Raji (cell line): ENCODE data around the gene RTN3.

Experiments used
- POLR2A ChIP-seq: IDR thresholded peaks from 2 replicates; pipeline ENCODE4 v1.6.1; 2011; ENCODE audit warnings: low read depth, low read length, control low read depth; ENCODE audit not compliant: insufficient read depth

The RTN3 gene

GRCh38 chr11:63768237-63769041, 87.1 kb downstream of the RTN3 start, which contains the start of gene ZFTA:
Gene ZFTA, minus strand, starts transcription at chr11:63768775. Its CDS starts 153 bp downstream, at chr11:63768622.
- peak; percentile 45; the same call in 1 of the 2 replicates for TF ChIP-seq POLR2A

GRCh38 chr11:63769042-63769713, 87.9 kb downstream of the RTN3 start:
- TF ChIP-seq POLR2A, result no peak

GRCh38 chr11:63769714-63770455, 88.6 kb downstream of the RTN3 start:
- no peak for TF ChIP-seq POLR2A

- TF ChIP-seq POLR2A, result no peak
Observed at GRCh38 chr11:63770763-63771162, 89.5 kb downstream of the RTN3 start.

GRCh38 chr11:63775191-63775590, 93.9 kb downstream of the RTN3 start:
- TF ChIP-seq POLR2A, result no peak

- no peak for TF ChIP-seq POLR2A
Observed at GRCh38 chr11:63779039-63779438, 97.7 kb downstream of the RTN3 start.

GRCh38 chr11:63782749-63783148, 101.4 kb downstream of the RTN3 start:
- no peak for TF ChIP-seq POLR2A

- no peak for TF ChIP-seq POLR2A
Observed at GRCh38 chr11:63783925-63784592, 102.8 kb downstream of the RTN3 start.

- no peak for TF ChIP-seq POLR2A
Observed at GRCh38 chr11:63785823-63786222, 104.5 kb downstream of the RTN3 start.

GRCh38 chr11:63791495-63792167, 110.3 kb downstream of the RTN3 start:
- TF ChIP-seq POLR2A, result no peak

GRCh38 chr11:63793161-63793560, 111.9 kb downstream of the RTN3 start:
- no peak for TF ChIP-seq POLR2A

- no peak for TF ChIP-seq POLR2A
Observed at GRCh38 chr11:63795066-63795465, 113.8 kb downstream of the RTN3 start.

GRCh38 chr11:63800921-63801320, 119.6 kb downstream of the RTN3 start:
- no peak for TF ChIP-seq POLR2A

GRCh38 chr11:63802637-63803414, 121.5 kb downstream of the RTN3 start:
- TF ChIP-seq POLR2A, result no peak
